Mammary epithelial cell (primary cell): ENCODE measurements around the gene MYCBPAP.

ENCODE experiments used
- EZH2 ChIP-seq: IDR thresholded peaks from 2 replicates; pipeline ENCODE4 v1.6.1; 2012; ENCODE audit warnings: low read length, inconsistent platforms, borderline replicate concordance
- TF ChIP-seq, protein P1 (sequence below), 2 donors: IDR thresholded peaks in 1 of 2; conservative IDR thresholded peaks in 1 of 2; 2 replicates each; pipeline ENCODE4 v1.5.1; 2011 to 2012; ENCODE audit warnings: inconsistent platforms in 2 of 2, low read length in 2 of 2, mild to moderate bottlenecking in 2 of 2, control low read depth in 1 of 2, low read depth in 1 of 2; ENCODE audit not compliant: insufficient read depth in 1 of 2; ENCODE audit errors: extremely low read depth in 1 of 2

DNA sequence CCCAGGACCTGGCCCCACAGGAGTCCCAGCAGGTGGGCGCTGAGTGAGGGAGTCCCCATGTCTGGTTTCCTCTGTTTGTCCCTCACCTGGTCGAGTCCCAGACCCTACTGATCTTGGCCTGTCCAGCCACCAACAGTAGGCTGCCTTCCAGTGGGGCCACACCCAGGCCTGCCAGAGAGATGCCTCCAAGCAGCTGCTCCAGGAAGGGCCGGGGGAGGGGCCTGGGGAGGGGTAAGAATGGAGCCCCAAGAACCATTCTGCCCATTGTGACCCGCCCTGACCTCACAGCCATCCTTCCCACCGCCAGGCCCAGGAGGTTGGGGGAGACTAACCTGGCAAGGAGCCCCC is 39.5 kb downstream of the MYCBPAP start:
- TF ChIP-seq, protein P1, sequence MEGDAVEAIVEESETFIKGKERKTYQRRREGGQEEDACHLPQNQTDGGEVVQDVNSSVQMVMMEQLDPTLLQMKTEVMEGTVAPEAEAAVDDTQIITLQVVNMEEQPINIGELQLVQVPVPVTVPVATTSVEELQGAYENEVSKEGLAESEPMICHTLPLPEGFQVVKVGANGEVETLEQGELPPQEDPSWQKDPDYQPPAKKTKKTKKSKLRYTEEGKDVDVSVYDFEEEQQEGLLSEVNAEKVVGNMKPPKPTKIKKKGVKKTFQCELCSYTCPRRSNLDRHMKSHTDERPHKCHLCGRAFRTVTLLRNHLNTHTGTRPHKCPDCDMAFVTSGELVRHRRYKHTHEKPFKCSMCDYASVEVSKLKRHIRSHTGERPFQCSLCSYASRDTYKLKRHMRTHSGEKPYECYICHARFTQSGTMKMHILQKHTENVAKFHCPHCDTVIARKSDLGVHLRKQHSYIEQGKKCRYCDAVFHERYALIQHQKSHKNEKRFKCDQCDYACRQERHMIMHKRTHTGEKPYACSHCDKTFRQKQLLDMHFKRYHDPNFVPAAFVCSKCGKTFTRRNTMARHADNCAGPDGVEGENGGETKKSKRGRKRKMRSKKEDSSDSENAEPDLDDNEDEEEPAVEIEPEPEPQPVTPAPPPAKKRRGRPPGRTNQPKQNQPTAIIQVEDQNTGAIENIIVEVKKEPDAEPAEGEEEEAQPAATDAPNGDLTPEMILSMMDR (conservative IDR thresholded peaks at IDR 0.05 in 1 of 2, IDR thresholded peaks at IDR 0.05 in 1 of 2; ENCODE audit: extremely low read depth in 1 of 2, insufficient read depth in 1 of 2, low read depth in 1 of 2, low read length in 2 of 2), result no peak
- TF ChIP-seq EZH2, result no peak
